ENCODE results near the gene PTPRK. TPM values are rescaled to one million over a fixed set of nuclear protein-coding genes. Genes with fewer than 3 reads are reported as not detected.

The PTPRK gene
- total RNA-seq, 1 experiment from 2014 or later: 34.2 TPM

GRCh38 chr6:128505603-128506002, 14.8 kb downstream of the PTPRK start:
- BruUV-seq (replicated peaks): no TSS peak

More at GRCh38 chr6:128505603-128506002, 14.8 kb downstream of the PTPRK start:
- ChIA-PET RAD21 (ENCODE audit: low non-redundant PET in 1 of 2, low total read pairs in 2 of 2, uncharacterized antibody in 2 of 2, unreplicated experiment in 2 of 2) (interaction anchor here in 1 of 2 experiments (0.5 kb wide), 1 partner anchor 9 kb away, joined by 3 read pairs; no protein-coding TSS in a partner anchor), POLR2A (no interaction called here), CTCF (interaction anchor here (0.9 kb wide), 1 partner anchor 15 kb away, joined by 4 read pairs; the partner anchor contains the start of gene PTPRK)
- H3K36me3 ChIP-seq (ENCODE audit: control insufficient read depth in 1 of 2, insufficient read depth in 2 of 2, low read length in 2 of 2): no peaks in the 10 kb centered on the region
- H3K27me3 ChIP-seq (ENCODE audit: insufficient read depth, low read length): no peaks in the 10 kb centered on the region
- peaks cover 16 to 26% of the 10 kb centered on the region in 2 experiments; a peak in 3 of 4 replicates for H3K4me1 ChIP-seq (ENCODE audit: control insufficient read depth in 1 of 2, insufficient read depth in 2 of 2, low read length in 2 of 2)
- no peaks in the 10 kb centered on the region for H3K9me3 ChIP-seq (ENCODE audit: control insufficient read depth in 1 of 2, insufficient read depth in 1 of 2, low read depth in 1 of 2, low read length in 2 of 2)
- H3K9ac ChIP-seq (ENCODE audit: low read length): no peak overlapping the region
- no peaks in the 10 kb centered on the region for H4K20me1 ChIP-seq (ENCODE audit: insufficient read depth)
- no peak for ATAC-seq
- no peaks in the 10 kb centered on the region for H3K9me2 ChIP-seq (ENCODE audit: insufficient read depth)
- H3K4me3 ChIP-seq (replicated peaks in 1 of 2; ENCODE audit: low read depth in 1 of 2, low read length in 2 of 2): no peak overlapping the region
- peaks cover 30% of the 10 kb centered on the region for H3K79me2 ChIP-seq (ENCODE audit: insufficient read depth, low read length)
- H2AFZ ChIP-seq (ENCODE audit: low read depth, low read length, poor library complexity, severe bottlenecking): no peak overlapping the region
- no peak overlapping the region for H3K27ac ChIP-seq (ENCODE audit: low read depth, low read length)
- intact Hi-C loops (cut with micrococcal nuclease): no loop called here
- no peak for DNase-seq (ENCODE audit: low read depth, low spot score)
- no peak overlapping the region for H3K4me2 ChIP-seq (ENCODE audit: low read length)
- TF ChIP-seq ELF1 (IDR thresholded peaks at IDR 0.05; ENCODE audit: borderline replicate concordance, low read depth): no peak
- TF ChIP-seq, protein P1, sequence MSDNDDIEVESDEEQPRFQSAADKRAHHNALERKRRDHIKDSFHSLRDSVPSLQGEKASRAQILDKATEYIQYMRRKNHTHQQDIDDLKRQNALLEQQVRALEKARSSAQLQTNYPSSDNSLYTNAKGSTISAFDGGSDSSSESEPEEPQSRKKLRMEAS (IDR thresholded peaks at IDR 0.05): no peak
- TF ChIP-seq SIN3A (IDR thresholded peaks at IDR 0.05; ENCODE audit: low read depth): no peak
- no peak for TF ChIP-seq EGR1 (IDR thresholded peaks at IDR 0.05; ENCODE audit: low read depth)
- TF ChIP-seq CEBPB (IDR thresholded peaks at IDR 0.05; ENCODE audit: low read depth): no peak
- no peak for TF ChIP-seq CBX3 (IDR thresholded peaks at IDR 0.05; ENCODE audit: low read depth)
- no peak for TF ChIP-seq SRF (IDR thresholded peaks at IDR 0.05; ENCODE audit: low read depth)
- TF ChIP-seq ZBTB33 (IDR thresholded peaks at IDR 0.05; ENCODE audit: extremely low read depth, insufficient replicate concordance, low read length): no peak
- TF ChIP-seq CTCF (IDR thresholded peaks at IDR 0.05 in 2 of 3, conservative IDR thresholded peaks at IDR 0.05 in 1 of 3; ENCODE audit: borderline replicate concordance in 1 of 3, insufficient read depth in 1 of 3, low read depth in 2 of 3, low read length in 2 of 3): no peak
- TF ChIP-seq YY1 (IDR thresholded peaks at IDR 0.05; ENCODE audit: extremely low read depth, insufficient replicate concordance, low read depth, low read length): no peak
- TF ChIP-seq, protein P2, sequence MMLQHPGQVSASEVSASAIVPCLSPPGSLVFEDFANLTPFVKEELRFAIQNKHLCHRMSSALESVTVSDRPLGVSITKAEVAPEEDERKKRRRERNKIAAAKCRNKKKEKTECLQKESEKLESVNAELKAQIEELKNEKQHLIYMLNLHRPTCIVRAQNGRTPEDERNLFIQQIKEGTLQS (IDR thresholded peaks at IDR 0.05): no peak
